ENCODE data around the gene HACD3. TPM values are rescaled to one million over a fixed set of nuclear protein-coding genes. Genes with fewer than 3 reads are reported as not detected.

HACD3 gene
- total RNA-seq, 1 donor from 2014 or later, result 30.2 TPM

- no peak overlapping the region for H3K4me3 ChIP-seq
- H3K36me3 ChIP-seq, result no peaks in the 10 kb centered on the region
- TF ChIP-seq POLR2A (IDR thresholded peaks at IDR 0.05) (no peak), POLR2AphosphoS5 (IDR thresholded peaks at IDR 0.05; ENCODE audit: insufficient read depth in 1 of 2, low read depth in 1 of 2) (no peak), CTCF (IDR thresholded peaks at IDR 0.05) (no peak)
Observed at GRCh38 chr15:65626856-65627255, 96.6 kb downstream of the HACD3 start.

More at GRCh38 chr15:65626856-65627255, 96.6 kb downstream of the HACD3 start:
- H3K9me3 ChIP-seq, result no peaks in the 10 kb centered on the region
- H3K27ac ChIP-seq, result no peak overlapping the region
- no peaks in the 10 kb centered on the region for H3K27me3 ChIP-seq
- DNase-seq (ENCODE audit: extremely low spot score in 2 of 2), result no peak
- H3K4me1 ChIP-seq, result no peaks in the 10 kb centered on the region
- intact Hi-C loops (cut with DNase I), result no loop called here

Small RNA genes within 50 kb of the gene (small RNA-seq; reads per million reads assigned to genes)
- gene RF00019 (not detected), gene RNU6-19P (not detected)

Other genes with a start within 250 kb of the HACD3 start
- 12.8 TPM for gene PARP16, start 243.6 kb upstream of the HACD3 start, total RNA-seq
- not detected for gene RNU5A-1, start 234.4 kb upstream of the HACD3 start, total RNA-seq
- gene RNU5B-1, start 225.8 kb upstream of the HACD3 start, total RNA-seq, result not detected
- gene IGDCC3, start 152.5 kb upstream of the HACD3 start, total RNA-seq, result 0.49 TPM
- 8.8 TPM for gene IGDCC4, start 107.5 kb upstream of the HACD3 start, total RNA-seq
- gene DPP8, start 12.8 kb upstream of the HACD3 start, total RNA-seq, result 28.2 TPM
- gene INTS14, start 80.7 kb downstream of the HACD3 start, total RNA-seq, result 28.0 TPM
- 7.4 TPM for gene SLC24A1, start 91.5 kb downstream of the HACD3 start, total RNA-seq